ENCODE results near the gene EVI5. TPM values are rescaled to one million over a fixed set of nuclear protein-coding genes. Genes with fewer than 3 reads are reported as not detected.

EVI5 gene
- total and polyA plus RNA-seq, 10 of the 15 experiments (the other 5 are each of a cell fraction or from before 2014, with no cell fraction given), result 0.27 to 6.8 (median 1.7) TPM

DNA sequence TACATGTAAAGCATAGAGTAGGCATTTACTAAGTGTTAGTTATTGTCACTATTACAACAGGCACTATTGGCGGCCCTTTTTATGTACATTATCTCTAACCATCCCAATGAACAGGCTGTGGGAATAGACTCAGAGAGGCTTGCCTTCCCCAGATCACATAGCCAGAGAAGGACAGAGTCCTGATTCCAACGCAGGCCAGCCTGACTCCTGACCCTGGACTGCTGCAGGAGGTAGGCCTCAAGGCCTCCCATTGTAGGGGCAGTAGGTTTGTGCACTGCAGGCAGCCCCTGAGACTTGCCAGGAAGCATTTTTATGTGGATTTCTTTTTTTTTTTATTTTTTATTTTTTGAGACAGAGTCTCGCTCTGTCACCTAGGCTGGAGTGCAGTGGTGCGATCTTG lies 291.8 kb downstream of the EVI5 start (continued):
- TF ChIP-seq PAX8 (IDR thresholded peaks at IDR 0.05), result no peak
- TF ChIP-seq ZBTB11 (CRISPR knock-in tag; IDR thresholded peaks at IDR 0.05), result no peak
- TF ChIP-seq POLR2AphosphoS5 (IDR thresholded peaks at IDR 0.05; ENCODE audit: low read length), result no peak
- no peak for TF ChIP-seq SIX5 (IDR thresholded peaks at IDR 0.05; ENCODE audit: low read depth, low read length, severe bottlenecking)

DNA sequence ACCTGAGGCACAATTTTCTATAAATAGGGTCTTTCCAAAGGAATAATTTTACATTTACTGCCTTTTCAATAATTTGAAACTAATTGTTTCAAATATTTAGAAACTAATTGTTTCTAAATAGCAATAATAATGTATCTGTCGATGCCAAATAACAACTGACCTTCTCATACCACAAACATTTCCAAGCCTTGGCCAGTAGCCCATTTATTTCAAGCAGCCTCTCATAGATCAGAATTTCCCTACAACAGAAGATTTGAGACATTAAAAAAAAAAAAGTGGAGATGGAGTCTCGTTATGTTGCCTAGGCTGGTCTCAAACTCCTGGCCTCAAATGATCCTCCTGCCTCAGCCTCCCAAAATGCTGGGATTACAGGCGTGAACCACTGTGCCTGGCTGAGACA lies 296.1 kb downstream of the EVI5 start:
- RAD21 ChIA-PET (ENCODE audit: unreplicated experiment), result interaction anchor here (0.7 to 9.0 kb wide), 10 partner anchors 14 to 260 kb away, joined by 3 to 138 read pairs (median 4); no protein-coding TSS in a partner anchor
- Histone ChIP-seq H3K9ac (ENCODE audit: control insufficient read depth, insufficient read depth, low read length) (no peak overlapping the region), H3K27ac (ENCODE audit: control insufficient read depth, insufficient read depth) (no peak overlapping the region), H3K36me3 (ENCODE audit: control insufficient read depth in 2 of 2, insufficient read depth in 2 of 2, low read length in 1 of 2) (no peaks in the 10 kb centered on the region), H3K4me2 (ENCODE audit: control insufficient read depth, insufficient read depth) (no peak overlapping the region), H3K4me3 (no peak overlapping the region), H3K27me3 (replicated peaks in 1 of 2; ENCODE audit: control insufficient read depth in 2 of 2, insufficient read depth in 2 of 2, low read length in 1 of 2) (no peaks in the 10 kb centered on the region), H3K4me1 (ENCODE audit: control insufficient read depth, insufficient read depth, low read length) (peaks cover under 1% of the 10 kb centered on the region), H4K20me1 (ENCODE audit: control insufficient read depth, insufficient read depth) (no peaks in the 10 kb centered on the region), H3K9me3 (replicated peaks; ENCODE audit: control insufficient read depth, insufficient read depth, low read length) (no peaks in the 10 kb centered on the region), H2AFZ (ENCODE audit: control insufficient read depth, low read depth, low read length) (no peak overlapping the region), H3K79me2 (ENCODE audit: control insufficient read depth, insufficient read depth, low read length) (no peaks in the 10 kb centered on the region)
- ATAC-seq, result no peak
- no peak for FAIRE-seq
- DNase-seq (ENCODE audit: low read depth, low spot score), result no peak
- 87% methylated on average over 3 of the region's 3 CpGs for WGBS (ENCODE audit: insufficient coverage, insufficient replicate concordance, low lambda C conversion rate, missing lambda C conversion rate)
- in situ Hi-C loops (cut with MboI), result no loop called here
- no TSS peak for BruUV-seq (replicated peaks)
- intact Hi-C loops (cut with micrococcal nuclease; ENCODE audit: unreplicated experiment), result loop anchor here (5.0 kb wide), 1 partner anchor 108 kb away; no protein-coding TSS in a partner anchor
- no peak for TF ChIP-seq ZZZ3 (IDR thresholded peaks at IDR 0.05; ENCODE audit: control insufficient read depth, insufficient read length, low read depth)
- CTCF ChIA-PET, result interaction anchor here (0.6 to 10.1 kb wide), 10 partner anchors 9 to 327 kb away, joined by 3 to 60 read pairs (median 4); no protein-coding TSS in a partner anchor
- SMC1A ChIA-PET (ENCODE audit: uncharacterized antibody, unreplicated experiment), result interaction anchor here (1.0 to 8.6 kb wide), 11 partner anchors 14 to 185 kb away, joined by 3 to 100 read pairs (median 6); no protein-coding TSS in a partner anchor
- POLR2A ChIA-PET, result interaction anchor here (0.6 to 8.7 kb wide), 8 partner anchors 15 to 110 kb away, joined by 3 to 77 read pairs (median 4); no protein-coding TSS in a partner anchor
